Measurements from ENCODE around the gene LTV1. TPM values are rescaled to one million over a fixed set of nuclear protein-coding genes. Genes with fewer than 3 reads are reported as not detected.

The LTV1 gene
- total and polyA plus RNA-seq, 12 donors, result 6.9 to 22.4 (median 12.5) TPM

DNA sequence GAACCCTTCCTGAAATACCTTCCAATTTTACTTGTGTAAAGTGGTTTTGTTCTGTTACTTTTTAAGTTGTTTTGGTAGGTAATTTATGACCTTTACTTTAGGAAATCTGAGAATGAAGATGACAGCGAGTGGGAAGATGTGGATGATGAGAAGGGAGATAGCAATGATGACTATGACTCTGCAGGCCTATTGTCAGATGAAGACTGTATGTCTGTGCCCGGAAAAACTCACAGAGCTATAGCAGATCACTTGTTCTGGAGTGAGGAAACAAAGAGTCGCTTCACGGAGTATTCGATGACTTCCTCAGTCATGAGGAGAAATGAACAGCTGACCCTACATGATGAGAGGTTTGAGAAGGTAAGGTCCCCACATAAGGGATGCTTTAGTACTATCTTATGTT is 14.5 kb downstream of the LTV1 start:
- DNase-seq, result no peak
- Histone ChIP-seq H3K27ac (no peak overlapping the region), H3K4me1 (no peaks in the 10 kb centered on the region), H3K36me3 (peaks cover 3 to 100% (median 68%) of the 10 kb centered on the region in 9 donors), H3K4me3 (no peak overlapping the region), H3K9me3 (peaks cover 0 to 40% (median 12%) of the 10 kb centered on the region in 11 donors), H3K27me3 (no peaks in the 10 kb centered on the region)
- intact Hi-C loops (cut with DNase I), result no loop called here
- 97 to 98% methylated on average over 5 of the region's 5 CpGs for WGBS, 2 donors
- TF ChIP-seq, protein P1, sequence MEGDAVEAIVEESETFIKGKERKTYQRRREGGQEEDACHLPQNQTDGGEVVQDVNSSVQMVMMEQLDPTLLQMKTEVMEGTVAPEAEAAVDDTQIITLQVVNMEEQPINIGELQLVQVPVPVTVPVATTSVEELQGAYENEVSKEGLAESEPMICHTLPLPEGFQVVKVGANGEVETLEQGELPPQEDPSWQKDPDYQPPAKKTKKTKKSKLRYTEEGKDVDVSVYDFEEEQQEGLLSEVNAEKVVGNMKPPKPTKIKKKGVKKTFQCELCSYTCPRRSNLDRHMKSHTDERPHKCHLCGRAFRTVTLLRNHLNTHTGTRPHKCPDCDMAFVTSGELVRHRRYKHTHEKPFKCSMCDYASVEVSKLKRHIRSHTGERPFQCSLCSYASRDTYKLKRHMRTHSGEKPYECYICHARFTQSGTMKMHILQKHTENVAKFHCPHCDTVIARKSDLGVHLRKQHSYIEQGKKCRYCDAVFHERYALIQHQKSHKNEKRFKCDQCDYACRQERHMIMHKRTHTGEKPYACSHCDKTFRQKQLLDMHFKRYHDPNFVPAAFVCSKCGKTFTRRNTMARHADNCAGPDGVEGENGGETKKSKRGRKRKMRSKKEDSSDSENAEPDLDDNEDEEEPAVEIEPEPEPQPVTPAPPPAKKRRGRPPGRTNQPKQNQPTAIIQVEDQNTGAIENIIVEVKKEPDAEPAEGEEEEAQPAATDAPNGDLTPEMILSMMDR (IDR thresholded peaks at IDR 0.05), result no peak
- no peak for ATAC-seq

- H3K4me3 ChIP-seq, result no peak overlapping the region
- H3K27me3 ChIP-seq, result no peaks in the 10 kb centered on the region
- no peak for DNase-seq
- peaks cover 3 to 100% (median 66%) of the 10 kb centered on the region in 9 donors for H3K36me3 ChIP-seq
- H3K27ac ChIP-seq, result no peak overlapping the region
- no peaks in the 10 kb centered on the region for H3K4me1 ChIP-seq
- 96 to 98% methylated on average over 3 of the region's 3 CpGs for WGBS, 2 donors
- intact Hi-C loops (cut with DNase I), result no loop called here
- ATAC-seq, result no peak
- TF ChIP-seq, protein P1 (IDR thresholded peaks at IDR 0.05), result no peak
- H3K9me3 ChIP-seq, result peaks cover 0 to 21% (median 8%) of the 10 kb centered on the region in 11 donors
These were observed 16.9 kb downstream of the LTV1 start for GRCh38 chr6:143859891-143860660.

DNA sequence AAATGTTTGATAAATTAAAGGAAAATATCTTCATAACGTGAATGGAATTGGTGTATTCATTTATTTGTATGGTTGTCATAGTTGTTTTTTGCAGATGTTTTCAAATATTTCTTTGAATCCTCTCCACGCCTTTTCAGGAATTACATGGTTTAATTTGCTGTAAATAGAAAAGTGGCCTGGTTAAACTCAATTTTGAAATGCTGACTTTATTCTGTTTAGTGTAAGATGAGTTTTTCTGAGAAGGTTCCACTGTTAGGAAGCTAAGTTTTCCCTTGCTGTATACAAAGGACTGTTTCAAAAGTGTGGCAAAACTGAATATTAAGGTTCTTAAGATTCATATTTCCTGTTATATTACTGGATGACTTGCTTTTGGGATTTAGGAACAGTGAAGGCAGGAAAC is 20.6 kb downstream of the LTV1 start:
- H3K27me3 ChIP-seq, result no peaks in the 10 kb centered on the region
- no peak overlapping the region for H3K27ac ChIP-seq
- no peak overlapping the region for H3K4me3 ChIP-seq
- ATAC-seq (no peak), DNase-seq (no peak)
- peaks cover 0 to 78% (median 42%) of the 10 kb centered on the region in 9 donors for H3K36me3 ChIP-seq
- 90 to 95% methylated on average over 2 of the region's 2 CpGs for WGBS, 2 donors
- TF ChIP-seq, protein P1 (IDR thresholded peaks at IDR 0.05), result no peak
- intact Hi-C loops (cut with DNase I), result no loop called here
- H3K9me3 ChIP-seq, result peaks cover 0 to 12% (median 0%) of the 10 kb centered on the region in 11 donors
- H3K4me1 ChIP-seq, result no peaks in the 10 kb centered on the region

- Histone ChIP-seq H3K27ac (no peak within 1 kb of the TSS), H3K27me3 (no peaks in the 10 kb centered on the region), H3K36me3 (peaks cover 0 to 73% (median 38%) of the 10 kb centered on the region in 9 donors), H3K4me1 (no peaks in the 10 kb centered on the region), H3K9me3 (peaks cover 0 to 12% (median 0%) of the 10 kb centered on the region in 11 donors), H3K4me3 (no peak within 1 kb of the TSS)
- 90 to 93% methylated on average over 1 of the region's 1 CpG for whole genome bisulfite sequencing, 2 donors
- ATAC-seq, result no peak
- DNase-seq, result no peak
- TF ChIP-seq, protein P1 (IDR thresholded peaks at IDR 0.05), result no peak
- intact Hi-C loops (cut with DNase I), result no loop called here
These were observed 21.1 kb downstream of the LTV1 start, which contains the start of gene ZC2HC1B for GRCh38 chr6:143864234-143864633. ZC2HC1B (plus strand) TSS chr6:143864474; CDS start chr6:143864540, 66 bp downstream.
